CD14-positive monocyte (primary cell): ENCODE measurements around the gene RUNX2. TPM values are rescaled to one million over a fixed set of nuclear protein-coding genes. Genes with fewer than 3 reads are reported as not detected.

Experiments
- DNase-seq, 3 donors: peaks; one replicate each; pipeline ENCODE4 v3.0.0-alpha.2; 2011 to 2022
- H2AFZ ChIP-seq: 2 replicates; pipeline ENCODE4 v1.6.0; 2012; ENCODE audit warnings: mild to moderate bottlenecking, low read depth, low read length, inconsistent platforms; ENCODE audit not compliant: insufficient read depth, poor library complexity, severe bottlenecking
- H3K27ac ChIP-seq, 2 donors: 1 replicate in 1 of 2; 2 replicates in 1 of 2; pipeline ENCODE4 v1.5.1; 2012 to 2013; ENCODE audit warnings: low read length in 2 of 2, control low read depth in 1 of 2, inconsistent platforms in 1 of 2, low read depth in 1 of 2, mild to moderate bottlenecking in 1 of 2
- H3K27me3 ChIP-seq, 2 donors: one replicate each; pipeline versions ENCODE4 v1.6.0 to v1.6.1; 2011 to 2013; ENCODE audit warnings: low read length in 2 of 2; ENCODE audit not compliant: control insufficient read depth in 2 of 2, insufficient read depth in 2 of 2
- H3K36me3 ChIP-seq, 2 donors: replicated peaks in 1 of 2; 1 replicate in 1 of 2; 2 replicates in 1 of 2; pipeline versions ENCODE4 v1.5.1 to v1.6.1; 2012 to 2013; ENCODE audit warnings: low read length in 2 of 2, control low read depth in 1 of 2, inconsistent platforms in 1 of 2, mild to moderate bottlenecking in 1 of 2; ENCODE audit not compliant: insufficient read depth in 2 of 2, control insufficient read depth in 1 of 2
- H3K4me1 ChIP-seq, 2 donors: 1 replicate in 1 of 2; 2 replicates in 1 of 2; pipeline versions ENCODE4 v1.5.1 to v1.6.1; 2012 to 2013; ENCODE audit warnings: low read length in 2 of 2, control low read depth in 1 of 2, inconsistent platforms in 1 of 2, mild to moderate bottlenecking in 1 of 2, moderate library complexity in 1 of 2; ENCODE audit not compliant: insufficient read depth in 2 of 2, control insufficient read depth in 1 of 2
- H3K4me2 ChIP-seq: replicated peaks from 2 replicates; pipeline ENCODE3; 2012; ENCODE audit warnings: low read length, moderate library complexity, mild to moderate bottlenecking; ENCODE audit not compliant: poor library complexity, severe bottlenecking; ENCODE audit errors: extremely low read depth
- H3K4me3 ChIP-seq, 3 experiments: fragments of 200-600 bp in 1 of 3; sonication (generic) in 1 of 3; replicated peaks in 1 of 3; 1 replicate in 2 of 3; 2 replicates in 1 of 3; pipeline ENCODE4 v1.5.1; 2011 to 2013; ENCODE audit warnings: low read length in 3 of 3, mild to moderate bottlenecking in 3 of 3, control low read depth in 2 of 3, low read depth in 2 of 3, inconsistent platforms in 1 of 3, moderate library complexity in 1 of 3
- H3K79me2 ChIP-seq: 2 replicates; pipeline ENCODE4 v1.6.0; 2012; ENCODE audit warnings: mild to moderate bottlenecking, control low read depth, inconsistent platforms, low read length, moderate library complexity; ENCODE audit not compliant: insufficient read depth
- H3K9ac ChIP-seq: 2 replicates; pipeline ENCODE4 v1.6.0; 2017; ENCODE audit warnings: low read length, mild to moderate bottlenecking; ENCODE audit not compliant: insufficient read depth, poor library complexity, severe bottlenecking
- H3K9me3 ChIP-seq, 2 donors: replicated peaks in 1 of 2; 1 replicate in 1 of 2; 2 replicates in 1 of 2; pipeline versions ENCODE4 v1.5.1 to v1.6.1; 2012 to 2013; ENCODE audit warnings: low read length in 2 of 2, control low read depth in 1 of 2; ENCODE audit not compliant: control insufficient read depth in 1 of 2, insufficient read depth in 1 of 2
- H4K20me1 ChIP-seq: 2 replicates; pipeline ENCODE4 v1.6.0; 2012; ENCODE audit warnings: mild to moderate bottlenecking, low read length, control low read depth, moderate library complexity; ENCODE audit not compliant: insufficient read depth
- H3K27ac Mint-ChIP-seq, 7 donors: one replicate each; pipeline ENCODE4 v1.8.0; 2020; ENCODE audit warnings: mild to moderate bottlenecking in 7 of 7, mixed read lengths in 7 of 7, moderate library complexity in 6 of 7, inconsistent platforms in 2 of 7
- H3K27me3 Mint-ChIP-seq, 3 donors: one replicate each; pipeline ENCODE4 v1.8.0; 2021 to 2022; ENCODE audit warnings: low read depth in 3 of 3, mild to moderate bottlenecking in 3 of 3, mixed read lengths in 3 of 3, moderate library complexity in 3 of 3, inconsistent platforms in 1 of 3
- H3K36me3 Mint-ChIP-seq, 2 donors: one replicate each; pipeline ENCODE4 v1.8.0; 2020; ENCODE audit warnings: mixed read lengths in 2 of 2, inconsistent platforms in 1 of 2, mild to moderate bottlenecking in 1 of 2
- H3K4me1 Mint-ChIP-seq: one replicate; pipeline ENCODE4 v1.8.0; 2020; ENCODE audit warnings: mild to moderate bottlenecking, mixed read lengths
- H3K4me3 Mint-ChIP-seq, 2 donors: one replicate each; pipeline ENCODE4 v1.8.0; 2020; ENCODE audit warnings: mild to moderate bottlenecking in 2 of 2, mixed read lengths in 2 of 2, moderate library complexity in 1 of 2
- H3K9me3 Mint-ChIP-seq, 7 donors: one replicate each; pipeline ENCODE4 v1.8.0; 2020 to 2022; ENCODE audit warnings: mixed read lengths in 7 of 7, mild to moderate bottlenecking in 6 of 7, moderate library complexity in 6 of 7, inconsistent platforms in 2 of 7
- WGBS: methylation state at CpG from one replicate; pipeline ENCODE4 v1.1.5; 2013; ENCODE audit warnings: missing lambda C conversion rate; ENCODE audit not compliant: insufficient coverage; 5-methylcytosine and 5-hydroxymethylcytosine counted together
- intact Hi-C, 2 donors: fragments of 100-400 bp; cut with micrococcal nuclease; formaldehyde crosslinking; loops; one replicate each; pipeline versions ENCODE4 v1.15.0 to v1.15.1; 2023
- polyA plus RNA-seq, 3 donors: library from polyadenylated mRNA; depleted of rRNA in 1 of 3; unstranded in 2 of 3; stranded (reverse) in 1 of 3; fragments of 300-500 nt in 2 of 3; fragments of >200 nt in 1 of 3; fragmentation: Illumina TruSeq in 2 of 3; gene quantifications; 1 replicate in 2 of 3; 2 replicates in 1 of 3; pipeline ENCODE4 v1.2.3, GENCODE V29; 2012 to 2021
- TF ChIP-seq, protein P1 (sequence below): fragments of 200-600 bp; IDR thresholded peaks from one replicate; pipeline ENCODE4 v1.8.0; 2022; ENCODE audit warnings: antibody characterized with exemption, mild to moderate bottlenecking

Gene RUNX2
- polyA plus RNA-seq, 3 donors, result 1.3 to 5.0 (median 2.5) TPM

- no peak overlapping the region for H3K27ac ChIP-seq
- H3K9me3 ChIP-seq, result no peaks in the 10 kb centered on the region
- no peaks in the 10 kb centered on the region for H4K20me1 ChIP-seq
- no peaks in the 10 kb centered on the region for H3K4me1 ChIP-seq
- H3K36me3 ChIP-seq, result no peaks in the 10 kb centered on the region
- intact Hi-C loops, result no loop called here
- H3K4me2 ChIP-seq, result no peak overlapping the region
- H2AFZ ChIP-seq, result no peak overlapping the region
- Mint-ChIP-seq H3K27me3 (peaks cover 0 to 2% (median 0%) of the 10 kb centered on the region in 3 donors), H3K36me3 (no peaks in the 10 kb centered on the region), H3K4me3 (no peak overlapping the region), H3K9me3 (no peaks in the 10 kb centered on the region), H3K4me1 (peaks cover 2% of the 10 kb centered on the region), H3K27ac (no peak overlapping the region)
- no peak for DNase-seq
- no peaks in the 10 kb centered on the region for H3K79me2 ChIP-seq
- no peaks in the 10 kb centered on the region for H3K27me3 ChIP-seq
- no peak overlapping the region for H3K9ac ChIP-seq
- WGBS, result no CpG with 5 or more reads among the region's 3 CpGs
- TF ChIP-seq, protein P1, sequence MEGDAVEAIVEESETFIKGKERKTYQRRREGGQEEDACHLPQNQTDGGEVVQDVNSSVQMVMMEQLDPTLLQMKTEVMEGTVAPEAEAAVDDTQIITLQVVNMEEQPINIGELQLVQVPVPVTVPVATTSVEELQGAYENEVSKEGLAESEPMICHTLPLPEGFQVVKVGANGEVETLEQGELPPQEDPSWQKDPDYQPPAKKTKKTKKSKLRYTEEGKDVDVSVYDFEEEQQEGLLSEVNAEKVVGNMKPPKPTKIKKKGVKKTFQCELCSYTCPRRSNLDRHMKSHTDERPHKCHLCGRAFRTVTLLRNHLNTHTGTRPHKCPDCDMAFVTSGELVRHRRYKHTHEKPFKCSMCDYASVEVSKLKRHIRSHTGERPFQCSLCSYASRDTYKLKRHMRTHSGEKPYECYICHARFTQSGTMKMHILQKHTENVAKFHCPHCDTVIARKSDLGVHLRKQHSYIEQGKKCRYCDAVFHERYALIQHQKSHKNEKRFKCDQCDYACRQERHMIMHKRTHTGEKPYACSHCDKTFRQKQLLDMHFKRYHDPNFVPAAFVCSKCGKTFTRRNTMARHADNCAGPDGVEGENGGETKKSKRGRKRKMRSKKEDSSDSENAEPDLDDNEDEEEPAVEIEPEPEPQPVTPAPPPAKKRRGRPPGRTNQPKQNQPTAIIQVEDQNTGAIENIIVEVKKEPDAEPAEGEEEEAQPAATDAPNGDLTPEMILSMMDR, result no peak
- no peak overlapping the region for H3K4me3 ChIP-seq
Measured at GRCh38 chr6:45617441-45617840, 289.3 kb downstream of the RUNX2 start.

GRCh38 chr6:45618259-45618658 lies 290.1 kb downstream of the RUNX2 start:
- Histone ChIP-seq H3K4me3 (no peak overlapping the region), H3K79me2 (no peaks in the 10 kb centered on the region), H3K27me3 (no peaks in the 10 kb centered on the region), H3K36me3 (no peaks in the 10 kb centered on the region), H4K20me1 (no peaks in the 10 kb centered on the region), H3K4me2 (no peak overlapping the region), H3K9ac (no peak overlapping the region), H3K9me3 (no peaks in the 10 kb centered on the region), H3K4me1 (no peaks in the 10 kb centered on the region), H3K27ac (no peak overlapping the region), H2AFZ (no peak overlapping the region)
- Mint-ChIP-seq H3K27ac (peak overlapping the region in 1 of 7 donors; percentile 36), H3K9me3 (no peaks in the 10 kb centered on the region), H3K36me3 (no peaks in the 10 kb centered on the region), H3K4me3 (no peak overlapping the region), H3K4me1 (peaks cover 2% of the 10 kb centered on the region), H3K27me3 (peaks cover 0 to 2% (median 0%) of the 10 kb centered on the region in 3 donors)
- intact Hi-C loops, result no loop called here
- TF ChIP-seq, protein P1, result no peak
- WGBS, result 100% methylated on average over 2 of the region's 2 CpGs
- DNase-seq, result no peak
